Activated CD8-positive, alpha-beta memory T cell treated with anti-CD3 and anti-CD28 coated beads, Interleukin-2, amount 50 U/mL, for 24 hours (primary cell): Measurements from ENCODE around the gene GRAP2.

Experiments
- DNase-seq: peaks from one replicate; pipeline ENCODE4 v3.0.0-alpha.2; 2020; ENCODE audit errors: extremely low read depth

GRAP2 gene

GRCh38 chr22:39965748-39966147 lies 64.9 kb downstream of the GRAP2 start:
- DNase-seq = no peak

- no peak for DNase-seq
Observed at GRCh38 chr22:39966470-39966869, 65.6 kb downstream of the GRAP2 start.

GRCh38 chr22:39967103-39967829 lies 66.4 kb downstream of the GRAP2 start:
- DNase-seq = no peak

- no peak for DNase-seq
Observed at GRCh38 chr22:39967996-39968972, 67.4 kb downstream of the GRAP2 start.

GRCh38 chr22:39970742-39971141 lies 69.9 kb downstream of the GRAP2 start:
- no peak for DNase-seq

- DNase-seq = no peak
Observed at GRCh38 chr22:39972641-39973040, 71.8 kb downstream of the GRAP2 start.

GRCh38 chr22:39973656-39974055 lies 72.8 kb downstream of the GRAP2 start:
- DNase-seq = no peak

- DNase-seq = no peak
Observed at GRCh38 chr22:39974065-39974464, 73.2 kb downstream of the GRAP2 start.

GRCh38 chr22:39979048-39979447 lies 78.2 kb downstream of the GRAP2 start:
- DNase-seq = no peak

GRCh38 chr22:39979458-39979857 lies 78.6 kb downstream of the GRAP2 start:
- no peak for DNase-seq

- DNase-seq = no peak
Observed at GRCh38 chr22:39980596-39980995, 79.7 kb downstream of the GRAP2 start.

- DNase-seq = no peak
Observed at GRCh38 chr22:39983346-39983745, 82.5 kb downstream of the GRAP2 start.

GRCh38 chr22:39984006-39984405 lies 83.1 kb downstream of the GRAP2 start:
- DNase-seq = no peak

GRCh38 chr22:39984746-39985145 lies 83.9 kb downstream of the GRAP2 start:
- DNase-seq = no peak

- no peak for DNase-seq
Observed at GRCh38 chr22:39985383-39986035, 84.6 kb downstream of the GRAP2 start.

- DNase-seq = no peak
Observed at GRCh38 chr22:39988386-39989114, 87.7 kb downstream of the GRAP2 start.

GRCh38 chr22:39989633-39990032 lies 88.7 kb downstream of the GRAP2 start:
- DNase-seq = no peak

GRCh38 chr22:39990686-39991085 lies 89.8 kb downstream of the GRAP2 start:
- DNase-seq = no peak

GRCh38 chr22:39991159-39991860 lies 90.4 kb downstream of the GRAP2 start:
- DNase-seq = no peak

- no peak for DNase-seq
Observed at GRCh38 chr22:39992088-39992826, 91.4 kb downstream of the GRAP2 start.
